SU-DHL-6 (cell line): ENCODE results near the gene TNNC1.

Experiments
- H2AFZ ChIP-seq: fragments of 200-600 bp; sonication (generic); 2 replicates; pipeline ENCODE4 v1.6.1; 2014; ENCODE audit warnings: low read depth, mild to moderate bottlenecking, moderate library complexity, mixed read lengths, antibody characterized with exemption, low read length; ENCODE audit not compliant: severe bottlenecking
- H3F3A ChIP-seq: fragments of 200-600 bp; shearing (Covaris generic); 2 replicates; pipeline ENCODE4 v1.6.0; 2016; ENCODE audit warnings: antibody characterized with exemption, mild to moderate bottlenecking; ENCODE audit not compliant: insufficient read depth
- H3K27ac ChIP-seq: fragments of 200-600 bp; sonication (generic); 2 replicates; pipeline ENCODE4 v1.5.1; 2016; ENCODE audit warnings: low read depth, mild to moderate bottlenecking, low read length, moderate library complexity, mixed read lengths
- H3K27me3 ChIP-seq: fragments of 200-600 bp; sonication (generic), shearing (Covaris generic); 2 replicates; pipeline ENCODE4 v1.6.0; 2014; ENCODE audit warnings: mild to moderate bottlenecking, low read length
- H3K36me3 ChIP-seq: fragments of 200-600 bp; sonication (generic); 2 replicates; pipeline ENCODE4 v1.6.1; 2014; ENCODE audit warnings: mild to moderate bottlenecking, low read length, mixed read lengths
- H3K4me2 ChIP-seq: fragments of 300-600, 200-600 bp; shearing (Covaris generic), sonication (generic); 2 replicates; pipeline ENCODE4 v1.6.0; 2014; ENCODE audit warnings: low read length, low read depth, mild to moderate bottlenecking; ENCODE audit not compliant: poor library complexity, severe bottlenecking
- H3K4me3 ChIP-seq: fragments of 200-600 bp; sonication (generic); 2 replicates; pipeline ENCODE4 v1.5.1; 2014; ENCODE audit warnings: antibody characterized with exemption, low read length, mild to moderate bottlenecking, mixed read lengths; ENCODE audit not compliant: insufficient read depth, poor library complexity, severe bottlenecking
- H3K79me2 ChIP-seq: fragments of 200-600 bp; sonication (generic); 2 replicates; pipeline ENCODE4 v1.6.1; 2014; ENCODE audit warnings: mild to moderate bottlenecking, low read length, moderate library complexity; ENCODE audit not compliant: insufficient read depth
- H3K9ac ChIP-seq: fragments of 200-600 bp; sonication (generic); 2 replicates; pipeline ENCODE4 v1.7.0; 2014; ENCODE audit warnings: mild to moderate bottlenecking, low read length
- H3K9me2 ChIP-seq: fragments of 200-600 bp; sonication (generic); replicated peaks from 2 replicates; pipeline ENCODE4 v1.6.1; 2014; ENCODE audit warnings: low read length; ENCODE audit not compliant: insufficient read depth
- H3K9me3 ChIP-seq: fragments of 200-600 bp; sonication (generic); 2 replicates; pipeline ENCODE4 v1.6.1; 2014; ENCODE audit warnings: low read length, mixed read lengths; ENCODE audit not compliant: insufficient read depth
- H4K20me1 ChIP-seq: fragments of 200-600 bp; sonication (generic); 2 replicates; pipeline ENCODE4 v1.6.1; 2014; ENCODE audit warnings: low read depth, mild to moderate bottlenecking, antibody characterized with exemption, low read length, moderate library complexity, mixed read lengths
- CTCF ChIP-seq: fragments of 200-600 bp; sonication (generic); IDR thresholded peaks from one replicate; pipeline ENCODE4 v1.5.1; 2017; ENCODE audit warnings: antibody characterized with exemption, mild to moderate bottlenecking, low read length, moderate library complexity; ENCODE audit not compliant: insufficient read depth, poor library complexity, severe bottlenecking
- EZH2phosphoT487 ChIP-seq: fragments of 200-600 bp; sonication (generic), shearing (Covaris generic); conservative IDR thresholded peaks from 2 replicates; pipeline ENCODE4 v1.6.1; 2018; ENCODE audit warnings: mild to moderate bottlenecking, antibody characterized with exemption, low read length, moderate library complexity, mixed read lengths

Gene TNNC1

GRCh38 chr3:52435246-52436101, 18.4 kb downstream of the TNNC1 start:
- Histone ChIP-seq H3K4me2 (no peak overlapping the region), H3K9ac (no peak overlapping the region), H3K27me3 (no peaks in the 10 kb centered on the region)

GRCh38 chr3:52434491-52435115, 19.2 kb downstream of the TNNC1 start:
- Histone ChIP-seq H3F3A (no peaks in the 10 kb centered on the region), H3K9ac (no peak overlapping the region), H3K27ac (no peak overlapping the region), H3K27me3 (no peaks in the 10 kb centered on the region), H3K9me2 (no peaks in the 10 kb centered on the region), H3K9me3 (no peaks in the 10 kb centered on the region), H3K4me2 (no peak overlapping the region), H2AFZ (no peak overlapping the region), H3K36me3 (no peaks in the 10 kb centered on the region), H3K79me2 (no peaks in the 10 kb centered on the region), H3K4me3 (no peak overlapping the region), H4K20me1 (no peaks in the 10 kb centered on the region)
- TF ChIP-seq CTCF = no peak
- no peak for TF ChIP-seq EZH2phosphoT487

More at GRCh38 chr3:52435246-52436101, 18.4 kb downstream of the TNNC1 start:
- Histone ChIP-seq H3F3A (no peaks in the 10 kb centered on the region), H4K20me1 (no peaks in the 10 kb centered on the region), H3K36me3 (no peaks in the 10 kb centered on the region), H3K27ac (no peak overlapping the region), H2AFZ (no peak overlapping the region), H3K79me2 (no peaks in the 10 kb centered on the region), H3K9me3 (no peaks in the 10 kb centered on the region), H3K9me2 (no peaks in the 10 kb centered on the region), H3K4me3 (no peak overlapping the region)
- TF ChIP-seq EZH2phosphoT487 = no peak
- TF ChIP-seq CTCF = no peak

GRCh38 chr3:52433996-52434479, 19.8 kb downstream of the TNNC1 start:
- Histone ChIP-seq H3K4me3 (no peak overlapping the region), H3K36me3 (no peaks in the 10 kb centered on the region)

More at GRCh38 chr3:52433996-52434479, 19.8 kb downstream of the TNNC1 start:
- Histone ChIP-seq H3K9me3 (no peaks in the 10 kb centered on the region), H3K9ac (no peak overlapping the region), H3K4me2 (no peak overlapping the region), H3K9me2 (no peaks in the 10 kb centered on the region), H4K20me1 (no peaks in the 10 kb centered on the region), H3K27ac (no peak overlapping the region), H3K27me3 (no peaks in the 10 kb centered on the region), H2AFZ (no peak overlapping the region), H3K79me2 (no peaks in the 10 kb centered on the region), H3F3A (no peaks in the 10 kb centered on the region)
- TF ChIP-seq CTCF (no peak), EZH2phosphoT487 (no peak)
